ENCODE data around the gene COL20A1.

DNA sequence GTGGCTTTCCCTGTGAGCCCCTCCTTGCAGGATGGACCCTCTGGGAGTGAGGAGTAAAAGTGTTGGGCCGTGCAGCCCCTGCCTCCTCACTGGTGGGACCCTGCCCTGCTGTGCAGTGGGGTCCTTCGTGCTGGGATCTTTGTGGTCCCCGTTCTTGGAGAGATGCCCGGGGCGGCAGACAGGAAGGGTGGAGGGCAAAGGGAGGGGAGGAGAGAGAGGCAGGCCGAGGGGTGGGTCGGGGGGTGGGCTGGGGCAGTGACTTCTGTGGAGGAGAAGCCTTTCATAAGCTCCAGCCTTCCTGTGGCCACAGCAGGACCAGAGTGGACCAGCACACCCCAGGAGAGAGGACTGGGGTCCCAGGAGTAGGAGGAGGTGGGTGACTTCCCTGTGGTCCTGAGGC is at the start of gene COL20A1:
- no peak for TF ChIP-seq POLR2A (IDR thresholded peaks at IDR 0.05)
- TF ChIP-seq POLR2AphosphoS5 (IDR thresholded peaks at IDR 0.05; ENCODE audit: insufficient read depth in 1 of 2, low read depth in 1 of 2) = no peak

Data from vagina (tissue), 2 donors.